ENCODE measurements around the gene GALNT18.

GALNT18 gene

DNA sequence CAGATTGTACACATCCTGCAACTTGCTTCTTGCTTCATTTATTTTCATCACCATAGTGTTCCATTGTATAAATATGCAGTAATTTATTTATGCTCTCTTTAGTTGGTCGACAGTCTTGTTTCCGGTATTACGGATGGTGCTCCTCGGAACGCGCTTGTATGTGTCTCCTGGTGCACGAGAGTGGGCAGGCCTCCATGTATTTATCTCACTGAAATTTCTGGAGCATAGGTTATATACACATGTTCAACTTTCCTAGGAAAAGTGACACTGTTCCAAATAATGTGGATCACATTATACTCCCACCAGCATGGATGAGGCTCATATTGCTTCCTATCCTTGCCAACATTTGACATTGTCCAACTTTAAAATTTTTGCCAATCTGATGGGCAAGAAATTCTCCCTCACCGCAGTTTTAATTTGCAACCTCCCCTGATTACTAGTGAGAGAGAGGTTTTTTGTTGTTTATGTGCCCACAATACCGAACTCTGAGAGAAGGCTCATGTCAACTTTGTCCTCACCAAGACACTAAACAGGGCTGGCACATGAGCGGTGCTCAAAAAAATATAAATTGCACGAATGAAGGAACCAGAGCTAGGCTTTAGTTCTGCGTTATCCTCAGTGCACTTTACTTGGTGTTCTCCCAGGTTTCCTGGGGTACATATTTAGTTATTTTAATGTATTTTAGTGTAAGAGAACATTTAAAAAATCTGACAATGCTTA is 272.5 kb downstream of the GALNT18 start:
- DNase-seq (ENCODE audit: low spot score), result no peak

DNA sequence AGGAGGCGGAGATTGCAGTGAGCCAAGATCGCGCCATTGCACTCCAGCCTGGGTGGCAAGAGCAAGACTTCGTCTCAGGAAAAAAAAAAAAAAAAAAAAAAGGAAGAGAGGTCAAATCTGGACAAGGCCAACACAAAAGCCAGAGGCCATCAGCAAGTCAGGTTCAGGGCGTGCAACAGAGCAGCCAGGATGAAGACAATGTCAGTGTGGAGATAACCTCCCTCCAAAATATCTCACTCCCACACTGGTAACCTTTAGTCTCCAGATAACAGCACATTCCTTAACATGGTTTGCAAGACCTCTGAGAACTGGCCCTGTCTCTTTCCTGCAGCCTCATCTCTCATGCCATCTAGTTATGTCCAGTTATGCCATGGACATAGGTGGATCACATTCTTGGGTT is 273.5 kb downstream of the GALNT18 start:
- DNase-seq (ENCODE audit: low spot score), result no peak

DNA sequence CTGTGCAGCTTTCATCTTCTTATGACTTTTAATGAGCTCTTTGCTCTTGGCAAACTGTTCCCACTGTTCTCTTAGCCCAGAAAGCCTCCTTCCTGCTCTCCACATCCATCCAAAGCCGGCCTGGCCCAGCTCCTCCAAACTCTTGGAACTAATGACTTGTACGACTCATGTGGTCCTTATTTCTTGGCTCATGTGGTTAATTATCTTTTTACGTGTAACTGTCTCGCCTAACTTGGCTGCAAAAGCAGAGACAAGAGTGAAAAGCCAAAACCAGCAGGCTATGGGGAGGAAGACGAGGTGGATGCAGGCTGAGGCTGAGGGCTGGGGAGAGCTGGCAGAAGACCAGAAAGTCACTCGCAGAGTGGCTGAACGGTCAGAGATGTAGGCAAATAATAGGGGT is 274.2 kb downstream of the GALNT18 start:
- no peak for DNase-seq (ENCODE audit: low spot score)

DNA sequence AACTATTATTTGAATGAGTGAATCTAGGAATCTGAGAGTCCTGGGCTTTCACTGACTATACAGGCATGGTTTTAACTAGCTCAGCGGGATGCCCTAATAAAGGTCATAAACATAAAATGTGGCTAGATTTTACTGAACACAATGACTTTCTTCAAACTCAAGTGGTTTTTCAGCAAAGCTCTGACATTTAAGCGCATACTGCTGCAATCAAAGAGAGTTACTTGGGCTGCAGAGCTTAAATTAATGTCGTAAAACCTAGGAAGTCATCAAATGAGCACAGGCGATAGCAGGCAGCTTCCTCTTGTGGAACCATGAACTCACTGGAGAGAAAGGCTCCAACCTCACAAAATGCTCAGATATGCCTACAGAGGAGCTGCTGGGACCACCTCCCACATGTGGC is 275.5 kb downstream of the GALNT18 start:
- no peak for DNase-seq (ENCODE audit: low spot score)

DNA sequence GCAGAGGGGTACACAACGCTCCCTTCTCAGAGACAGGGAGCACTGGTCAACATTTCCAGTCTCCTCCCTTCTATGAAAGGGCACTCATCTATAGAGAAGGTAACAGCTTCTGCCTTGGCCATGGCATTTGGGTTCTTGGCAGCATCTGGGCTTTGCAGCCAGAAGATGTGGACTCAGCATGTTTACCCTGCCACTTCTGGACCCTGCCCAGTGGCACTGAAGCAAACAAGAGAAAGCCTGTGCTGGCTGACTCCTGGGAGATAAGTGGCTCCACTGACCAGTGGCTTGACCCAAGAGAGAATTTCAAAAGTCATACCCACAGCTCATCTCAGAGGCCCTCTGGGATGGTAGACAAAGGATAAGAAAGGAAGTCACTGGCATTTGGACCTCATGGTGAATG is 276.7 kb downstream of the GALNT18 start:
- DNase-seq (ENCODE audit: low spot score), result no peak

DNA sequence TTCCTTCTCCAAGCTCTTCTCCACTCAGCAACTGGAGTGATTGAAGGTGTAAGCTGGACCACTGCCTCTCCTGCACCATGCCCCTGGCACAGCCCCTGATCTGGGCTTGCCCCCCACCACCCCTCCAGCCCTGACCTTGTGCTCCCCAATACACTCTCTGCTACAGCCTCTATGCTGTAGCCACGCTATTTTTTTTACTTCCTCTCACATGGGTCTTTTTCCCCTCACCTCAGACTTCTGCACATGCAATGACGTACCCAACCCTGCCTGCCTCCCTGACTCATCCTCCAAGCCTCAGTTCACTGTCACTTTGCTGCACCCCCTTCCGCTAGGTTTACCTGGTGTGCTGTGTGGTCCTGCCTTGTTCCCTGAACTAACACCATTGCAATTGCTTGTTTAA is 277.8 kb downstream of the GALNT18 start:
- DNase-seq (ENCODE audit: low spot score), result no peak

DNA sequence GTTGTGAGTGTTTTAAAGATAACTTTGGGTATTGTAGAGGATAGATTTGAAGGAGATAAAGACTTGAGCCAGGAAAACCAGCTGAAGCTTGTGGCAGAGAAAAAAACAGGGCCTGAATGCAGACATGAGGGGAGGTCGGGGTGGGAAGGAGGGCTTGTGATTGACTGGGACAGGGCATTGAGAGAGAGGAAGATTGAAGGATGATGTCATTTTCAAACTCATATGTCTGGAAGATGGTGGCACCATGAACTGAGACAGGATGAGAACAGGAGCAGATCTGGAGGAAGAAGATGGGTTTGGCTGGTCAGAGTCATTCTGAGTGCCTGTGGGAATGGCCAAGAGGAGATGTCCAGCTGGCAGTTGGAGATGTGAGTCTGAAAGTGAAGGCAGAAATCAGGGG is 283.5 kb downstream of the GALNT18 start:
- no peak for DNase-seq (ENCODE audit: low spot score)

DNA sequence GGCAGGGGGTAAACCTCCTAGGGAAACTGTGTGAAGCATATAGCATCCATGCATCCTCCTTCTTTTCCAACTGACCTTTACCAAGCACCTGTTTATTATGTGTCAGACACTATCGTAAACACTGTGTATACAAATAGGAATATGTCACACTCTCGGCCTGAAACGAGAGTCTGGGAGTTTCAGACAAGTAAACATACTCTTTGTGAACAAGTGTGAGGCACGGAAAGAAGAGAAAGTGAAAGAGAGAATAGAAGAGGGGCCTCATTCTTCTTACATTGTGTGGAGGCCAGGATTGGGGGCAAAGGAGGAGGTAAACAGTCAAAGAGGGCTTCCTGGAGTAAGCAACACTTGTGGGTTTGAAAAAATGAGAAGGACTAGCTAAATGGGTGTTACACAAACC is 285.1 kb downstream of the GALNT18 start:
- no peak for DNase-seq (ENCODE audit: low spot score)

DNA sequence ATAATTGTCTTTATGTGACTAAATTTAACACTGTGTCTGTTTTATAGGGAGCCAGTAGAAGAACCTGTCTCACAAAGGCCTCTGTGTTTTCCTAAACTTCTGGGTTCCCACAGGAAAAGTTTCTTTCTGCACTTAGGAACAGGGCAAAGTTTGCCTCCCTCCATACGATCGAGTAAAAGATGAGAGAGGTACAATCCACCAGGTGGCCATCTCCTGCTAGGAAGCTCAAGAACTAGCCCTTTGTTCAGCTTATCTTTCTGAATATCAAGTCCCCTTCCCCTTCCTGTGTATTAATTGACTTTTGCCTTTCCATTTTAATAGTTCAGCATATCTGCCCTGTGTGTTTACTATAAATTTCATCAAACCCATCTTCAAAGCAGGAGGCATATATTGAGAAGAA is 286.8 kb downstream of the GALNT18 start:
- no peak for DNase-seq (ENCODE audit: low spot score)

DNA sequence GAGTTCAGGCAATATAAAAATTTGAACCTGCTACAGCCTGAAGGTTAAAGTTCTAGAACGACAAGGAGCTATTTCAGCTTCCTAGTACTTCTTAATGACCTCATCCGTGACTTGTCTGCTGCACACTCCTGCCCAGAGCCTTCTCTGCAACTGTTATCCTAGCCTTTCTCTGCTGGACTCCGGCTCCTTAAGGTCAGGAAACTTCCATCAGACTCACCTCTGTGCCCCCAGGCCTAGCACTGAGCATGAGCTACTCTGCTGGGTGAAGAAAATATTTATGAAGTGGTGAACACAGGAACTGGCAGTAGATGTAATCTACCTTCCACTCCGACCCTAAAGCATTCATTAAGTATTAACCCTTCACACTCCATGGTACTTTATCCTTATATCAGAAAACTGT is 287.2 kb downstream of the GALNT18 start:
- DNase-seq (ENCODE audit: low spot score), result no peak

DNA sequence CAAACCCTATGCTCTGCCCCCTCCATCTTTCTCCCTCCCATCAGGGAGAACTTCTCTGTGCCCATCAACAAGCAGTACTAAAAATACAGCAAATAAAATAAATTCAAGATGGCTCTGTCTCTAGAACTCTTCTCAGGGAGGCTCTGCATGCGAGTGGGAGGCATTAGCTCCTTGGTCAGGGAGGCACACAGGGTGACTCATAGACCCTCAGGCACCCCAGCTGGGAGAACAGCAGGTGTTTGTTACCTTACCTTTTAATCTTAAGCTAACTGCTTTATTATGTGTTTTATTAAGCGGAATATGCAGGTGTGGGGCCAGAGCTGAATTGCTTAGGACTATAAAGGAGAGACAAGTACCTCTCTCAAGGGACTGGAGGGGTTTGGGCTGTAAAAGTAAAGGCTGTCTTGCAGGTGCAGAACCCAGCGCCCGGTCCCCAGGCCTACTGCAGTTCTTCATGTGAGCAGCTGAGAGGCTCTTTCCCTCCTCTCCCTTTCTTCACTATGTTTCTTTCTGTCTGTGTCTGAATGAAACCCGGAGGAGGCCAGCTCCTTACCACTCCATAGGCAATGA is 289.6 kb downstream of the GALNT18 start:
- DNase-seq (ENCODE audit: low spot score), result no peak

DNA sequence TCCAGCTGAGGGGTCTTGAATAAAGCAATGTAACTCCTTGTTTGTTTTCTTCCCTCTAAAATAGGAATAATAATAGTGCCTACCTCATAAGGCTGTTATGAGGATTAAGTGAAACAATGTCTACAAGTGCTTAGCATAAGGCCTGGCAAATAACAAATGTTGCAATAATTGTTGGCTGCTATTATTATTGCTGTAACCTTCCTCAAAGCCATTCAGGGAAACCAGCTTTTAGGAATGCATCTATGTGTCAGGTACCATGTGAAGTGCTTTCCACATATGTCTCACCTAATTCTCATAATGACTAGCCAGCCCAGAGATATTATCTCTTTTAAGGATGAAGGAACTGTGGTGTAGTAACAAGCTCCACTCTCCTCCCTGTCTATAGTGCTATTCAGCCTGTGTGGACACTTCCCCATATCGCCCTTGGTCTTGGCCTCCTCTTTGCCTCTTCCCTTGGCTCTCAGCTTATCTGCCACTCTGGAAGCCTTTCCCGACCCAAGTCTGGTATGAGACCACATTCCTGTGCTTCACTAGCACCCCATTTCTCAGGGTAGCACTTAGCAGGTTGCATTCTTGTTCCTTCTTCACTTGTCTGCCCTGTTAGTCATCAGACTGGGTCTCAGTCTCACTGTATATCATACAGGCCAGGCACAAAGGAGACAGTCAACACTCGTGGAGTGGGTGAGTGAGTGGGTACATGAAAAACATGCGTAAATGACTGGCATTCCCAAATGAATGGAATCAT is 292.6 kb downstream of the GALNT18 start:
- DNase-seq (ENCODE audit: low spot score), result no peak

DNA sequence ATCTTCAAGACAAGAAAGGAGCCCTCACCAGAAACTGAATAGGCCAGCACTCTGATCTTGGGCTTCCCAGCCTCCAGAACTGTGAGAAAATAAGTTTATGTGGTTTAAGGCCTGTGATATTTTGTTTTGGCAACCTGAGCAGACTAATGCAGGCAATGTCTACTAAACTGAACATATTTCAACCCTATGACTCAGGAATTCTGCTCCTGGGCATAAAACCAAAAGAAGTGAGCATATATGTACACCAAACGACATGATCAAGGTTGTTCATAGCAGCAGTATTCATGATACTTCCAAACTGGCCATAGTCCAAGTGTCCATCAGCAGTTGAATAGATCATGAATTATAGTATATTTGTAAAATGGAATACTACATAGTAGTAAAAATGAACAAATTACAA is 297.7 kb downstream of the GALNT18 start:
- DNase-seq (ENCODE audit: low spot score), result no peak

DNA sequence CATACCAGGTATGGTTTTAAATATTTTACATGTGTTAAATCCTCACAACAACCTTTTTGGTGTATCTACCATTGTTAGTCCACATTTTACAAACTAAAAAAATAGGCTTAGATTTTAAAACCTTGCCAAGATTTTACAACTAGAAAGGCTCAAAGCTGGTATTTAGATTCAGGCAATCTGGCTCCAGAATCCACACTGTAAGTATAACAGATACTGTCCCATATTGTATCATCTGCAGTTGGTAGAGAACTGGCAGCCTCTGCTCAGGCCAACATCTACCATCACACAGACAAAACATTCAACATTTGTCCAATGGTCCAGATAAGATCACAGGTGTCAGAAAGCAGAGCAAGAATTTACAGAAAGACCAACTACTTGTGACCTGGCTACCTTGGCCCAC is 299.7 kb downstream of the GALNT18 start:
- DNase-seq (ENCODE audit: low spot score), result no peak

DNA sequence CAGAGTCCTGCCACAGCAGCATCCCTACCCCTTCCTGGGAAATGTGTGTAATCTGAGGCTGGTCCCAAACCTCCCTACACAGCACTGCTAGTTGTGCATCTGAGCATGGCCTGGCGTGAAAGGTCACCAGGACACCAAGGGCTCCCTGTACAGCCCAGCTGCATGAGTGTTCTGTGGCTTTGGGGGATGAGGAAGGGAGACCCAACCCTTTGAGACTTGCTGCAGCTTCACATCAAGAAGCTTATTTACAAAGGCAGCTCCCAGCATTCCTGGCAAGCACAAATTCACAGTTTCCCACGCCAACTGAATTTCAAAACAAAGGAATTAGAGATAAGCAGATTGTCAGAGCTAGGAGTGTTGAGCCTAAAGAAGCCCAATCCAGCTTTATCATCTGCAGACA is 301.0 kb downstream of the GALNT18 start:
- DNase-seq (ENCODE audit: low spot score), result no peak

DNA sequence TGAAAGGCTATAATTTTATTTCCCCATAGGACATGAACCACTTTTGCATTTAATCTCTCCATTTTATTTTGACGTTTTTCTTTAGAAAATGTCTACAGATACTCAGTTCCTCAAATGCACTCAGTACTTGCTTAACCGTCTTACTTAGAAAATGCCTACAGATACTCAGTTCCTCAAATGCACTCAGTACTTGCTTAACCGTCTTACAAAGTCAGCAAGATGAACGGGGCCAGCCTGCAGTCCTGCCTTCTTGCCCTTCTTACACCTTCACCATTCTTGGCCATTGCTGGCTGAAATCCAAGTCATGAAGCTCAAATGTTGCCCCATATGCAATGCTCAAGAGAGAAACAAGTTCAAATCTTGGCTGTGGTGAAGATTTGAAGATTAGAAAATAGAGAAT is 302.8 kb downstream of the GALNT18 start:
- DNase-seq (ENCODE audit: low spot score), result no peak

DNA sequence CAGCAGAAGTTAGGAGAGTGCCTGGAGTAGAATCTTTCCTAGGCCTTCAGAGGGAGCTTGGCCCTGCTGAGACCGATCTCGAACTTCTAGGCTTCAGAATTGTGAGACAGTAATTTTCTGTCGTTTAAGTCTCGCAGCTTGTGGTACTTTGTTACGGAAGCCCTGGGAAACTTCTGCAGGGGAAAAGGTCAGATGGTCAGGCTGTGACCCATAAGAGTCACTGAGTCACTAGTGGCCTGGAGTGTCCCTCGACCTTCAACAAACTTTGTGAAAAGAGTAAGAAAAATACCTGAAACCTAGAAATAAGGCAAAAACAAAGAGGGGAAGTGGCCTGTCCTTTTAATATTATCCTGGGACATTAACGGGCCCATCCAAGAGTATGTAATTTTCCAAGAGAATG is 303.3 kb downstream of the GALNT18 start:
- no peak for DNase-seq (ENCODE audit: low spot score)

DNA sequence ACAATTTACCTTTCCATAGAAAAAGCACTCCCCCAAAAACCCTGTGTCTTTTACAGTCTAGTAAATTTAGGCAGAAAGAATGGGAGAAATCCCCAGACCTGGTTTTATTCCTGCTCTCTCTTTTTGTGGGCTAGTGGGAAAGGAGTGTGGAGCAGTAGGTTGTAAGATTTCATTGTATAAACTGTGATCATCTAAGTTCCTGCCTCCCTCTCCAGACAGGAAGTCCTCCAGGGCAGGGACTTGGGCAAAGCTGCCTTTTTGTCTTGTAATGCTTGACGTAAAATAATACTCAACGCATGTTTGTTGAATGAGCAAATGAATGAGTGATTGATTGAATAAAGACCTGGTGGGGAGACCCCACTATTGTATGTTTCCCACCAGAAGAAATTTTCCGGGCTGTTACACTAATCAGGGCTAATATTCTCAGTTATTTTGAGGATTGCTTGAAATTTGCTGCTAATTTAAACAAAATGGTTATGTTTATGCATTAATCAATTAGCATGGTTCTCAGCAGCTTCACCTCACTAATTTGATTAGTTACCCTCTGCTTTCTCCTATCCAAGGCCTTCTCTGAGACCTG is 305.1 kb downstream of the GALNT18 start:
- DNase-seq (ENCODE audit: low spot score), result no peak

DNA sequence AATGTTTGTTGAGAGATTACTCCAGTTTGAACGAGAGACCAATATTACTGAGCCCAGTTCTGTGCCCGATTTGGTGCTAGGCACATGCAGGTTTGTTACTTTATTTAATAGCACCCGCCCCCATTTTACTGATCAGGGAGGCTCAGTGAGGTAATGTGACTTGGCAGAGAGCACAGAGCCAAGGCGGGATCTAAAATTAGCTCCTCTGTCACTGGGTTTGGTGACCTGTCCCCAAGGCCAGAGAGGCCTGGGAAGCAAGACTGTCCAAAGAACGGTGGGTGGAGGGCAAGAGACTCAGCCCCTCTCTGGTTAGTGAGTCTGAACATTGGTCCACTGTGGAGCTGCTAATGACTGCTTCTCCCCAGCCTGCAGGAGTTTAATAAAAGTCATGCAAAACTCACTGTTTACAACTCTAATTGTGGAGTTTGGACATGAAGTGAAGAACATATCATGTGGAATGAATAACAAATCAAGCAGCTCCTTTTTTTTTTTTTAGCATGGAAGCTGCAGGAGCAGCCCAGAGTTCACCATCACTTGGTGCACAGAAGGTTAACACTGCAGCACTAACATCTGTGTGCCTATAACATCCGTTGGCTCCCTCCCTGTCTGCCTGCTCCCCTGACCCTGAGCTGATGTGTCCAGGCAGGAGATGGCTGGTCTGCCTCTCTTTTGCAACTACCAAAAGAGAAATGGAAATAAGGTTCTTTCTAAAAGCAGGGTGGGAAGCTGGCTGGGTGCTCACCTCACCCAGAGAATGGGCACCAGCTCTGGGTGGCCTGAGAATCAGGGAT is 307.7 kb downstream of the GALNT18 start:
- no peak for DNase-seq (ENCODE audit: low spot score)

DNA sequence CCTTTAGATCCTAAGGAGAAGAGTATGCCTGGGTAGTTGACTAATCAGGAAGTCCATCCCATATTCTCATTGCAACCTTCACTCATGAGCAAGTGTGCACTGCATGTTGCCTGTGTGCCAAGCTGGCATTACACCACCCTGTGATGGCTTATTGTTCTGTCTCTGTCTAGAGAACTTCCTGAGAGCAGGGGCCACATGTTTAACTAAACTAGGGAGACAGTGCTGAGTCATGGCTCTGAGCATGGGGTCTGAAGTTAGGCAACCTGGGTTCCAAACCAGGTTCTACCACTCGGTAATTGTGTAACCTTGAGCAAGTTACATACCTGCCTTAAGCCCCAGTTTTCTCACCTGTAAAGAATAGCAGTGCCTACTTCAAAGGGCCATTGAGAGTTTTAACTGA is 308.4 kb downstream of the GALNT18 start:
- DNase-seq (ENCODE audit: low spot score), result no peak

DNA sequence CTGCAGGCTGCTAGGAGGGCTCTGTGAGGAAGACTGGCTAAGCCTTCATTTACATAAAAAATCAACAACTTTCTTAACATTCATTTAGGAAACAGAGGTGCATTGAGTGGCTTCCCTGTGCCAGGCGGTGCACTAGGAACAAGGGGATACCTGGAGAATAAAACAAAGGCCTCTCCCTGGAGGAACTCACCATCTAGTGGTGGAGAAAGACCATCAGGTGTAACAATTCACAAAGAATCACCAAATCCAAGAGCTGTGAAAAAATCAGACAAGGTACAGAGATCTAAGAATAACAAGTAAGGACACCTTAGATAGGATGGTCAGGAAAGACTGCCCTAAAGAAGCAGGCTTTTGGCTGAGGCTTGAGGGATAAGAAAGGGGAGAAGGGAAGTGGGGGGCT is 309.1 kb downstream of the GALNT18 start:
- no peak for DNase-seq (ENCODE audit: low spot score)

DNA sequence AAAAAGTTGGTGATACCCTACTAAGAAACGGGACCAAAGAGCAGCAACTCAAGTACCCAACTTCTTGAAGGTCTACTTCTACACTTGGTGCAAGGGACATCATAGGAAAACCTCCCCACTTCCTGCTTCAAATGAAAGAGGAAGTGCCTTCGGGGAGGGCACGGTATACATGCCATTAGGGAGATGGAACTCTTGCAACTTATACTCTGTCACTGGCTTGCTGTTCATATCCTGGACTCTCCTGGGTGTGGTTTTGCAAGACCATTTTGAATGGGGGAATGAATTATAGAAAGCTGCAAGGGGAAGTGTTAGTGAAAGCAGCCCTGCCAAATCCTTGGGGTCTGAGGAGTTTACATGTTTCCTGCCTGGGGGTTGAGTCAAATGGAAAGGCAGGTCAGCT is 310.6 kb downstream of the GALNT18 start:
- no peak for DNase-seq (ENCODE audit: low spot score)

Measured in hepatic stellate cell (primary cell).